Coronary artery (tissue), 2 donors: Measurements from ENCODE around the gene PPM1G.

ENCODE experiments used
- DNase-seq: peaks from one replicate; pipeline ENCODE4 v3.0.0-alpha.2; 2017; ENCODE audit warnings: low spot score
- H3K27ac ChIP-seq, 2 donors: fragments of 200-600 bp; sonication (generic); one replicate each; pipeline ENCODE4 v1.5.1; 2016 to 2019
- H3K4me3 ChIP-seq: fragments of 200-600 bp; sonication (generic); 2 replicates; pipeline ENCODE4 v1.5.1; 2016; ENCODE audit warnings: mild to moderate bottlenecking, moderate library complexity
- CTCF ChIP-seq: fragments of 200-600 bp; sonication (generic); IDR thresholded peaks from one replicate; pipeline ENCODE4 v1.5.1; 2019; ENCODE audit warnings: antibody characterized with exemption

The PPM1G gene

GRCh38 chr2:27378809-27379290 lies 30.5 kb downstream of the PPM1G start:
- TF ChIP-seq CTCF: no peak
- Histone ChIP-seq H3K27ac (no peak overlapping the region), H3K4me3 (no peak overlapping the region)
- no peak for DNase-seq

- Histone ChIP-seq H3K27ac (no peak overlapping the region), H3K4me3 (no peak overlapping the region)
- DNase-seq: no peak
- no peak for TF ChIP-seq CTCF
These were observed 31.1 kb downstream of the PPM1G start for GRCh38 chr2:27378096-27378808.

GRCh38 chr2:27377618-27378095 lies 31.7 kb downstream of the PPM1G start:
- TF ChIP-seq CTCF: no peak
- no peak overlapping the region for H3K4me3 ChIP-seq
- no peak overlapping the region for H3K27ac ChIP-seq
- no peak for DNase-seq

- Histone ChIP-seq H3K4me3 (no peak overlapping the region), H3K27ac (no peak overlapping the region)
- DNase-seq: no peak
- TF ChIP-seq CTCF: no peak
These were observed 32.3 kb downstream of the PPM1G start for GRCh38 chr2:27376866-27377617.

- no peak for TF ChIP-seq CTCF
- Histone ChIP-seq H3K27ac (no peak overlapping the region), H3K4me3 (no peak overlapping the region)
- DNase-seq: no peak
These were observed 33.1 kb downstream of the PPM1G start for GRCh38 chr2:27376151-27376865.

- Histone ChIP-seq H3K27ac (no peak overlapping the region), H3K4me3 (no peak overlapping the region)
- no peak for TF ChIP-seq CTCF
- no peak for DNase-seq
These were observed 33.8 kb downstream of the PPM1G start for GRCh38 chr2:27375513-27376099.
